Measurements from ENCODE around the gene CLIC5. TPM values are rescaled to one million over a fixed set of nuclear protein-coding genes. Genes with fewer than 3 reads are reported as not detected.

CLIC5 gene
- total RNA-seq, 1 experiment from 2014 or later = 0.20 TPM

DNA sequence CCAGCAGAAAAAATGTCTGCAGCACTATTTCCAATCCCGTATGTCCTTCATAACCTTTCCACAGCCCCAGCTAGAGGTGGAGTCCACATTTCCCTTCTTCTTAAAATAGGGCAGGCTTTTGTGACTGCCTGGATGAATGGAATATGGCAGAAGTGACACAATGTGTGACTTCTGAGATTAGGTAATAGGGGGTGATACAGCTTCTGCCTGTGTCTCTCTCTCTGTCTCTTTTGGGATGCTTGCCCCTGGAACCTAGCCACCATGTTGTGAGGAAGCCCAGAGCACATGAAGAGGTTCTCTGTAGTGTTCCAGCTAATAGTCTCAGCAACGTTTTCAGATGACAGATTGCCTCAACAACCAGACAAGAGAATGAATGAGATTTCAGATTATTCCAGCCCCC is 51.4 kb downstream of the CLIC5 start:
- no peak overlapping the region for H3K4me2 ChIP-seq (ENCODE audit: insufficient read depth, insufficient read length, low read length)
- H2BK5ac ChIP-seq (ENCODE audit: insufficient read length, low read length) = no peak overlapping the region
- no peak overlapping the region for H2AFZ ChIP-seq (ENCODE audit: low read length)
- no peak overlapping the region for H4K5ac ChIP-seq (ENCODE audit: insufficient read length, low read depth, low read length)
- no peaks in the 10 kb centered on the region for H3K79me1 ChIP-seq (ENCODE audit: insufficient read depth, low read depth, low read length, poor library complexity, severe bottlenecking)
- WGBS (ENCODE audit: extremely low coverage, insufficient read length, low lambda C conversion rate) = no CpG with 5 or more reads among the region's 2 CpGs
- no peak overlapping the region for H3T11ph ChIP-seq (ENCODE audit: low read length)
- no peak for DNase-seq
- H2BK15ac ChIP-seq (ENCODE audit: low read depth, low read length) = no peak overlapping the region
- H3K79me2 ChIP-seq (ENCODE audit: insufficient read depth, low read length) = no peaks in the 10 kb centered on the region
- no peaks in the 10 kb centered on the region for H3K9me3 ChIP-seq (ENCODE audit: control insufficient read depth, low read depth, low read length)
- no peak overlapping the region for H4K8ac ChIP-seq (replicated peaks; ENCODE audit: insufficient read length, low read depth, low read length)
- no peak overlapping the region for H2AK5ac ChIP-seq (ENCODE audit: insufficient read length, low read length)
- Mint-ChIP-seq H3K27ac (no peak overlapping the region), H3K36me3 (ENCODE audit: insufficient read depth in 1 of 3, low read depth in 3 of 3) (0 out of 7 replicates have a peak, but pooled peaks cover 0 to 1% (median 0%) of the 10 kb centered on the region in 3 experiments), H3K4me1 (peaks cover 6 to 8% of the 10 kb centered on the region in 2 experiments), H3K27me3 (ENCODE audit: low read depth) (no peaks in the 10 kb centered on the region; the same call in 1 of the 2 replicates), H3K4me3 (no peak overlapping the region), H3K9me3 (peaks cover 0 to 2% of the 10 kb centered on the region in 2 experiments; a peak in 2 of 5 replicates)
- no peak overlapping the region for H3K9ac ChIP-seq (ENCODE audit: extremely low read depth, insufficient read length, low read length)
- H3K27me3 ChIP-seq (ENCODE audit: insufficient read depth, low read length) = no peaks in the 10 kb centered on the region
- no peak overlapping the region for H2BK20ac ChIP-seq (ENCODE audit: low read depth, low read length, poor library complexity, severe bottlenecking)
- H4K91ac ChIP-seq (ENCODE audit: insufficient read length, low read depth, low read length) = no peak overlapping the region
- H3K14ac ChIP-seq (ENCODE audit: insufficient read depth, low read length) = no peak overlapping the region
- no peak overlapping the region for H3K56ac ChIP-seq (ENCODE audit: insufficient read length, low read depth, low read length)
- H3K27ac ChIP-seq (ENCODE audit: insufficient read length, low read depth, low read length) = no peak overlapping the region
- no peak overlapping the region for H2BK12ac ChIP-seq (ENCODE audit: insufficient read length, low read depth, low read length)
- no peak overlapping the region for H3K4ac ChIP-seq (ENCODE audit: low read depth, low read length)
- no peaks in the 10 kb centered on the region for H3K4me1 ChIP-seq (ENCODE audit: insufficient read depth, low read length)
- H3K23me2 ChIP-seq (ENCODE audit: insufficient read length, low read depth, low read length, poor library complexity, severe bottlenecking) = no peaks in the 10 kb centered on the region
- TF ChIP-seq, protein P1, sequence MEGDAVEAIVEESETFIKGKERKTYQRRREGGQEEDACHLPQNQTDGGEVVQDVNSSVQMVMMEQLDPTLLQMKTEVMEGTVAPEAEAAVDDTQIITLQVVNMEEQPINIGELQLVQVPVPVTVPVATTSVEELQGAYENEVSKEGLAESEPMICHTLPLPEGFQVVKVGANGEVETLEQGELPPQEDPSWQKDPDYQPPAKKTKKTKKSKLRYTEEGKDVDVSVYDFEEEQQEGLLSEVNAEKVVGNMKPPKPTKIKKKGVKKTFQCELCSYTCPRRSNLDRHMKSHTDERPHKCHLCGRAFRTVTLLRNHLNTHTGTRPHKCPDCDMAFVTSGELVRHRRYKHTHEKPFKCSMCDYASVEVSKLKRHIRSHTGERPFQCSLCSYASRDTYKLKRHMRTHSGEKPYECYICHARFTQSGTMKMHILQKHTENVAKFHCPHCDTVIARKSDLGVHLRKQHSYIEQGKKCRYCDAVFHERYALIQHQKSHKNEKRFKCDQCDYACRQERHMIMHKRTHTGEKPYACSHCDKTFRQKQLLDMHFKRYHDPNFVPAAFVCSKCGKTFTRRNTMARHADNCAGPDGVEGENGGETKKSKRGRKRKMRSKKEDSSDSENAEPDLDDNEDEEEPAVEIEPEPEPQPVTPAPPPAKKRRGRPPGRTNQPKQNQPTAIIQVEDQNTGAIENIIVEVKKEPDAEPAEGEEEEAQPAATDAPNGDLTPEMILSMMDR (conservative IDR thresholded peaks at IDR 0.05) = no peak
- no peaks in the 10 kb centered on the region for H4K20me1 ChIP-seq (ENCODE audit: control insufficient read depth, insufficient read depth, insufficient read length)
- H3K18ac ChIP-seq (ENCODE audit: insufficient read length, low read depth, low read length) = no peak overlapping the region
- H3K23ac ChIP-seq (ENCODE audit: insufficient read length, low read depth, low read length) = no peak overlapping the region
- H2BK120ac ChIP-seq (ENCODE audit: low read depth, low read length, poor library complexity, severe bottlenecking) = no peak overlapping the region

Data from H9 (cell line).